Measurements from ENCODE around the gene ECT2. TPM values are rescaled to one million over a fixed set of nuclear protein-coding genes. Genes with fewer than 3 reads are reported as not detected.

The ECT2 gene
- total RNA-seq, 1 experiment from 2014 or later = 145 TPM

DNA sequence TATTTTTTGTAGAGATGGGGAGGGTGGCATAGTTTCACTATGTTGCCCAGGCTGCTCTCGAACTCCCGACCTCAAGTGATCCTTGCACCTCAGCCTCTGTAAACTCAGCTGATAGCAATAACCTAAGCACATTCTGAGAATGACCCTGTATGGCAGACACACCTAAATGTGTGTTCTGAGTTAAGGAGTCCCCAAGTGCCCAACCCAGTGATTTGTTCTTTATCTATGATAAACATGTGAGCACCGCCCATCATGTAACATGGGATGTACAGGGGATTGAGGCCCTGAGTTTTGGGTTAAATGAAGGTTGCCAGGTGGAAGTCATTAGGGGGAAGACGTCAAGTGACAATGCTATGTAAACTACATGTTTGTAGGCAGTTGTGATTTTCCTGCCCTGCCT, 45.4 kb upstream of the ECT2 start:
- Histone ChIP-seq H3K4me2 (no peak overlapping the region), H3K36me3 (ENCODE audit: low read depth) (peaks cover 10% of the 10 kb centered on the region), H4K20me1 (ENCODE audit: insufficient read depth) (peaks cover 11% of the 10 kb centered on the region), H2AFZ (no peak overlapping the region), H3K79me2 (ENCODE audit: low read depth) (peaks cover 100% of the 10 kb centered on the region), H3F3A (ENCODE audit: insufficient read depth, low read depth) (peaks cover 5% of the 10 kb centered on the region; the same call in 1 of the 2 replicates), H3K4me1 (replicated peaks; ENCODE audit: insufficient read depth) (peaks cover 29% of the 10 kb centered on the region), H3K9me3 (ENCODE audit: insufficient read depth, low read depth) (no peaks in the 10 kb centered on the region), H3K9me2 (ENCODE audit: insufficient read depth) (no peaks in the 10 kb centered on the region), H3K4me3 (no peak overlapping the region), H3K27ac (no peak overlapping the region), H3K27me3 (ENCODE audit: insufficient read depth, low read depth) (no peaks in the 10 kb centered on the region)
- DNase-seq = no peak
- intact Hi-C loops (cut with micrococcal nuclease; ENCODE audit: unreplicated experiment) = no loop called here
- TF ChIP-seq, protein P1, sequence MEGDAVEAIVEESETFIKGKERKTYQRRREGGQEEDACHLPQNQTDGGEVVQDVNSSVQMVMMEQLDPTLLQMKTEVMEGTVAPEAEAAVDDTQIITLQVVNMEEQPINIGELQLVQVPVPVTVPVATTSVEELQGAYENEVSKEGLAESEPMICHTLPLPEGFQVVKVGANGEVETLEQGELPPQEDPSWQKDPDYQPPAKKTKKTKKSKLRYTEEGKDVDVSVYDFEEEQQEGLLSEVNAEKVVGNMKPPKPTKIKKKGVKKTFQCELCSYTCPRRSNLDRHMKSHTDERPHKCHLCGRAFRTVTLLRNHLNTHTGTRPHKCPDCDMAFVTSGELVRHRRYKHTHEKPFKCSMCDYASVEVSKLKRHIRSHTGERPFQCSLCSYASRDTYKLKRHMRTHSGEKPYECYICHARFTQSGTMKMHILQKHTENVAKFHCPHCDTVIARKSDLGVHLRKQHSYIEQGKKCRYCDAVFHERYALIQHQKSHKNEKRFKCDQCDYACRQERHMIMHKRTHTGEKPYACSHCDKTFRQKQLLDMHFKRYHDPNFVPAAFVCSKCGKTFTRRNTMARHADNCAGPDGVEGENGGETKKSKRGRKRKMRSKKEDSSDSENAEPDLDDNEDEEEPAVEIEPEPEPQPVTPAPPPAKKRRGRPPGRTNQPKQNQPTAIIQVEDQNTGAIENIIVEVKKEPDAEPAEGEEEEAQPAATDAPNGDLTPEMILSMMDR (conservative IDR thresholded peaks at IDR 0.05) = no peak
- no peak for TF ChIP-seq EZH2 (IDR thresholded peaks at IDR 0.05; ENCODE audit: low read depth)
- BruUV-seq (replicated peaks) = no TSS peak
- POLR2A ChIA-PET (ENCODE audit: unreplicated experiment) = no interaction called here
- CTCF ChIA-PET = interaction anchor here (0.7 kb wide), 1 partner anchor 418 kb away, joined by 14 read pairs; no protein-coding TSS in a partner anchor

DNA sequence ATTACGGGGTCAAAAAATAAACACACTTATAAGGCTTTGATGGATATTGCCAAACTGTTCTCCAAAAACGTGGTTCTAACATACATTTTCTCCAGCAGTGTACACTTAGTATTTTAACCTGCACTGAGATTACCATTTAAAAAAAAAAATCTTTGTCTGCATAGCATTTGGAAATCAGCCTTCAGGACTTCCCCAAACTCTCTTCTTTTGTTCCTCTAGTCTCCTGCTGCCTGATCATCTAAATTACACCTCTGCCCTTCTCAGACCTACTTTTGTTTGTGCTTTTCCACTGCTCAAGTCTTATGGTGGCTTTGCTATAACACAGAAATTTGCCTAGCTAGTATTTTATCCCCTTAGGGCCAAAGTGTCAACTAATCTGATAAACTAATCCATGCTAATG, 43.5 kb upstream of the ECT2 start:
- CTCF ChIA-PET = interaction anchor here (0.8 kb wide), 1 partner anchor 34 kb away, joined by 3 read pairs; no protein-coding TSS in a partner anchor
- H3K4me3 ChIP-seq = no peak overlapping the region

DNA sequence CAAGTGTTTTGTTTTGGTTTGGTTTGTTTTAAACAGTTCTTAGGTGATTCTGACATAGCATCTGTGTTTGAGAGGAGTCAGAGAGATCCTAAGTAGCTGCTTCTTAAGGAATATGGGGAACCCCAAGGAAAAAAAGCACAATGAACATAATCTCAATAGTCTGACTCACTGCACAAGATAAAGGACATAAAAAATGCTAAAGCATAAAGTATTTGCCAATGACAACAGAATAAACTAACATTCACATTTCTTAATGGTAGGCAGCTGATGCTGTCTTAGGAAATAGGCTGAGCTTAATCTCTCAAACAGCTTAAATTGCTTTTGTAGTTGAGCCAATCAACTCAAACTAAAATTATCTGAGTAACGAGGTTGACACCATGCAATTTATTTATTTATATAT, 42.6 kb upstream of the ECT2 start:
- peak in 1 of 2 experiments; percentile 45 for DNase-seq
- Histone ChIP-seq H3K4me2 (peak overlapping the region; percentile 87), H3K4me1 (replicated peaks; ENCODE audit: insufficient read depth) (peaks cover 46% of the 10 kb centered on the region), H3K79me2 (ENCODE audit: low read depth) (peaks cover 78% of the 10 kb centered on the region), H3F3A (ENCODE audit: insufficient read depth, low read depth) (peaks cover 32% of the 10 kb centered on the region), H3K4me3 (no peak overlapping the region), H3K9me2 (ENCODE audit: insufficient read depth) (no peaks in the 10 kb centered on the region), H3K27me3 (ENCODE audit: insufficient read depth, low read depth) (no peaks in the 10 kb centered on the region), H2AFZ (no peak overlapping the region), H3K9me3 (ENCODE audit: insufficient read depth, low read depth) (no peaks in the 10 kb centered on the region), H3K27ac (no peak overlapping the region), H4K20me1 (ENCODE audit: insufficient read depth) (peaks cover 11% of the 10 kb centered on the region), H3K36me3 (ENCODE audit: low read depth) (peaks cover 3% of the 10 kb centered on the region; the same call in 1 of the 2 replicates)
- POLR2A ChIA-PET (ENCODE audit: unreplicated experiment) = interaction anchor here (1.0 kb wide), 2 partner anchors 41 to 42 kb away, joined by 4 to 5 read pairs; partner anchors contain the start of gene ECT2
- CTCF ChIA-PET = interaction anchor here (1.0 kb wide), 1 partner anchor 42 kb away, joined by 12 read pairs; the partner anchor contains the start of gene ECT2
- intact Hi-C loops (cut with micrococcal nuclease; ENCODE audit: unreplicated experiment) = no loop called here
- BruUV-seq (replicated peaks) = no TSS peak
- no peak for TF ChIP-seq EZH2 (IDR thresholded peaks at IDR 0.05; ENCODE audit: low read depth)
- TF ChIP-seq, protein P1 (conservative IDR thresholded peaks at IDR 0.05) = no peak

More for the DNA sequence above, 43.5 kb upstream of the ECT2 start:
- Histone ChIP-seq H3K9me2 (ENCODE audit: insufficient read depth) (no peaks in the 10 kb centered on the region), H4K20me1 (ENCODE audit: insufficient read depth) (peaks cover 11% of the 10 kb centered on the region), H2AFZ (no peak overlapping the region), H3K79me2 (ENCODE audit: low read depth) (peaks cover 87% of the 10 kb centered on the region), H3K4me1 (replicated peaks; ENCODE audit: insufficient read depth) (peaks cover 37% of the 10 kb centered on the region), H3F3A (ENCODE audit: insufficient read depth, low read depth) (peaks cover 22% of the 10 kb centered on the region), H3K9me3 (ENCODE audit: insufficient read depth, low read depth) (no peaks in the 10 kb centered on the region), H3K36me3 (ENCODE audit: low read depth) (peaks cover 9% of the 10 kb centered on the region), H3K27ac (no peak overlapping the region), H3K27me3 (ENCODE audit: insufficient read depth, low read depth) (no peaks in the 10 kb centered on the region), H3K4me2 (peak overlapping the region; percentile 14; the same call in 1 of the 2 replicates)
- intact Hi-C loops (cut with micrococcal nuclease; ENCODE audit: unreplicated experiment) = no loop called here
- DNase-seq = no peak
- TF ChIP-seq EZH2 (IDR thresholded peaks at IDR 0.05; ENCODE audit: low read depth) = no peak
- BruUV-seq (replicated peaks) = no TSS peak
- POLR2A ChIA-PET (ENCODE audit: unreplicated experiment) = interaction anchor here (0.6 to 0.7 kb wide), 2 partner anchors 43 to 366 kb away, joined by 4 to 7 read pairs; partner anchors contain the start of gene ECT2
